ENCODE data around the gene RNF113A.
"Not testable (repeated sequence)": the region's sequence is repeated elsewhere in the genome, so short reads cannot be mapped to it uniquely, and the experiment has no call there.

RNF113A gene

GRCh38 chrX:119871599-119872395, at the start of gene RNF113A, which contains the start of gene NDUFA1:
TSS of gene RNF113A (minus strand) at chrX:119871733. CDS start at chrX:119871613, 120 bp downstream.
TSS of gene NDUFA1 (plus strand) at chrX:119871832. CDS start at chrX:119871912, 80 bp downstream.
- DNase-seq (ENCODE audit: low read depth), result peak; percentile 70

DNA sequence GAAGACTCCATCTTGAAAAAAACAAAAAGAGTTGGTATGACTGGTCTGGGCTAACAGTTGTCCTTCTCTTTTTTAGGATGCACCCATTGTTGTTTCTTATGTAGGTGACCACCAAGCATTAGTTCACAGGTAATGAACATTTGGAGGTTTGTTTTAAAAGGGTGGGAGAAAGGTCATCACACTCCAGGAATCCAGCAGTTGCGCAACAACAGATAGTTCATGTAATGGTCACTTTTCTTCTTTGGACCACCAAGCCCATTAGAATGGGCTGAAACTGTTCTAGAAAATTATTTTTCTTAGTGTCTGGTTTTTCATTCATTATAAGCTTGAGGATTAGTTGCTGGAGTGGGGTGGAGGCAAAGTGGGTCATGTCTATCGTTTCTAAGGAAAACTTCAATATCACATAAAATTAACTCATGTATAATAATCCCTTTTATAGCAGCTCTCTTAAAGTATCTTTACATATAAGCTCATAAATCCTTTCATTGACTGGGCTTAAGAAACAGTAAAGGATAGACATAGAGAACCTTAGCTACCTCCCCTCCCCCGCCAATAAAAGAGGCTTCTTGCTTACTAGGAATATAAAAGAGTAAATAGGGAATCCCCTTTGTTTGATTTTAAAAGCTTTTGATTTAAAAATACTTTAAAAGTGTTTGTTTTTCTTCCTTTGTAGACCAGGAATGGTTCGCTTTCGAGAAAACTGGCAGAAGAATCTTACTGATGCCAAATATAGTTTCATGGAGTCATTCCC, 48.5 kb upstream of the RNF113A start:
- DNase-seq (ENCODE audit: low read depth), result no peak

DNA sequence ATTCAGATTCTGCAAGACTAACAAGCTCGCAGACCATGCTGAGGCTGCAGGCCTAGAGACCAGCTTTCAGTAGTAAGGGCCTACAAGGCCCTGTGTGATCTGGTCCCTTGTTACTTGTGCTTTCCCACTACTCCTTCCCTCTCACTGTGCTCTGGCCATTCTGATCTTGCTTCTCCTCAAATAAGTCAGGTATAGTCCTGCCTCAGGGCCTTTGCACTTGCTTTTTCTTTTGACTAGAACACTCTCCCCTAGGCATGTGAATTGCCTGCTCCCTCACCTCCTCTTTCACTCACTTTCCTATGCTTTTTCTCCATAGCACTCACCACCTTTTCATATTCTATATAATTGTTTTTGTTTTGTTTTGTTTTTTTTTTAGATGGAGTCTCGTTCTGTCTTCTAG, 46.3 kb upstream of the RNF113A start:
- no peak for DNase-seq (ENCODE audit: low read depth)

- no peak for DNase-seq (ENCODE audit: low read depth)
Measured at GRCh38 chrX:119916310-119916709, 44.8 kb upstream of the RNF113A start.

GRCh38 chrX:119900976-119901375, 29.4 kb upstream of the RNF113A start:
- DNase-seq (ENCODE audit: low read depth), result no peak

GRCh38 chrX:119899125-119899524, 27.6 kb upstream of the RNF113A start:
- no peak for DNase-seq (ENCODE audit: low read depth)

DNA sequence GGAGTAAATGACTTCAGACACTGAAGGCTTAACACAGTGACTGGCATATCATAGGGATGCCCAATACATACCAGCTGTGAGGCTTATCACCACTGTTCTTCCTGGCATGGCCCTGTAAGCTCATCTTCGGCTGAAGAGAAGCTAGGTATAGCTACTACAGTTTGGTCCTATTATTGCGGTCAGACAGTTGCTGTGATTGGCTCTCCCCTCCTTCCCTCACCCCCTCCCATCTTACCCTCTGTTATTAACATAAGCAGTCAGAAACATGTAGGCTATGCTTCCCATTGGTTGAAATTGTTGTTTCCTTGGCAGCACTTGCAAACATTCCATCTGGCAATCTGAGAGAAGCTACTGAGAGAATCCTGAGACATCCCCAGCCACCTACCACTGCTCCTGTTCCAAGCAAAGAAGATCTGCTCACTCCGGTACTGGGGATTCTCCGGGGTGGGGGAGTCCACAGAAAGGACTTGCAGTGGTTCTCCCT, 24.4 kb upstream of the RNF113A start, which contains the start of gene AKAP14:
Gene AKAP14, plus strand, starts transcription at position 51 of the 484 bp plus-strand sequence. CDS start 7,331 bp downstream, outside the sequence.
- no peak for DNase-seq (ENCODE audit: low read depth)

GRCh38 chrX:119891961-119892692, 20.6 kb upstream of the RNF113A start:
- DNase-seq (ENCODE audit: low read depth), result not testable (repeated sequence)

DNA sequence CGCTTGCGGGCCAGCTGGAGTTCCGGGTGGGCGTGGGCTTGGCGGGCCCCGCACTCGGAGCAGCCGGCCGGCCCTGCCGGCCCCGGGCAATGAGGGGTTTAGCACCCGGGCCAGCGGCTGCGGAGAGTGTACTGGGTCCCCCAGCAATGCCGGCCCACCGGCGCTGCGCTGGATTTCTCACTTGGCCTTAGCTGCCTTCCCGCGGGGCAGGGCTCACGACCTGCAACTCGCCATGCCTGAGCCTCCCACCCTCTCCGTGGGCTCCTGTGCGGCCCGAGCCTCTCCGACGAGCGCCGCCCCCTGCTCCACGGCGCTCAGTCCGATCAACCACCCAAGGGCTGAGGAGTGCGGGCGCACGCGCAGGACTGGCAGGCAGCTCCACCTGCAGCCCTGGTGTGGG, 19.1 kb upstream of the RNF113A start:
- DNase-seq (ENCODE audit: low read depth), result not testable (repeated sequence)

GRCh38 chrX:119887721-119888425, 16.3 kb upstream of the RNF113A start:
- peak; percentile 28 for DNase-seq (ENCODE audit: low read depth)

- no peak for DNase-seq (ENCODE audit: low read depth)
Measured at GRCh38 chrX:119885554-119886428, 14.3 kb upstream of the RNF113A start.

- DNase-seq (ENCODE audit: low read depth), result no peak
Measured at GRCh38 chrX:119880552-119881437, 9.3 kb upstream of the RNF113A start.

DNA sequence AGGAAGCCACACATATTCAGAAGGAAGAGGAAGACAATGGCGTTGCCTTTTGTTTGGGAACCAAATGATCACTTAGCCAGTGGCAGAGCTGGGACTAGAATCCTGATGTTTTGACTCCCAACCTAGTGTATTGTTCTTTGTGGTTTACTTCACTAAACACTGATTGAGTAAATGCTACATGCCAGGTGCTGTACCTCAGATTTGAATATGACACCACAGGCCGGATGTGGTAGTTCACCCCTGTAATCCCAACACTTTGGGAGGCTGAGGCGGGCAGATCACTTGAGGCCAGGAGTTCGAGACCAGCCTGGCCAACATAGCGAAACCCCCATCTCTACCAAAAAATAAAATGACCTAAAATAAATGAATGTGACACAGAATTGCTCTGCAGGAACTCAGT, 8.5 kb upstream of the RNF113A start:
- no peak for DNase-seq (ENCODE audit: low read depth)

DNA sequence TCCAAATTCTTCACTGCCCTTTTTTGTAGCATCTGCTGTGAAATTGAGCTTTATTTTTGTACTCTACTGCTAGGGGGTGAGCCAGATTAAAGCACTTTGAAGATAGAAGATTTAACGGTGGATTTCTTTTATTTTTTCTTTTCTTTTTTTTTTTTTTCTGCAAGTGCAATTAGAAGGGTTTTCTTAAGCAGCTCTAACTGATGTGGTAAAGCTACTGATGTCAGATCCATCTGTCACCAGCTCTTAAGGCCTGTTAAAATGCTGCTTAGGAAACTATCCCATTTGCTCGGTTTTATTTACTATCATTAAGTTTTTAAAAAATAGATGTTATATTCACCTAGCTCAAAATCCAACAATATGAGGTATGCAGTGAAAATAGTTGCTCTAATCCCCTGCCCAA, 7.2 kb upstream of the RNF113A start:
- DNase-seq (ENCODE audit: low read depth), result no peak

- DNase-seq (ENCODE audit: low read depth), result no peak
Measured at GRCh38 chrX:119871245-119871598, 311 bp downstream of the RNF113A start.

DNA sequence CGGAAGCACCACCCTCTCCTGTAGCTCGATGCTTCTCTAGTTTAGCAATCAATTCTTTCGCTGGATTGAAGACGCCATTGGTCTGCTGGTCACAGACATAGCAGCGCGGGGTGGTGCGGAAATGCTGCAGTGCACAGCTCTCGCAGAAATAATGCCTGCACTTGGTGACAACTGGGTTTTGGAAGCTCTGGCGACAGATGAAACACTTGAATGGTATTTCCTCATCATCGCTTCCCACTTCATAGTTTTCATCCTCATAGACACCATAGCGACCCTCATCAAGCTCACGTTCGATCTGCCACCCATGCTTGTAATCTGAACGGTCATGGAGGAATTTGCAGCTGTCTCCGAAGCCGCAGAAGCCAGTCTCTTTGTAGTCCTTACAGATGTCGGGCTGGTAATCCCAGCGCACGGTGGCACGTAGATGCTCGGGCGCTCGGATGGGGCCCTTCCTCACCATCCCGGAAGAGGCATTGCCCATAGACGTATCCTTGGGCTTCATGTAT, 854 bp downstream of the RNF113A start:
- no peak for DNase-seq (ENCODE audit: low read depth)

DNA sequence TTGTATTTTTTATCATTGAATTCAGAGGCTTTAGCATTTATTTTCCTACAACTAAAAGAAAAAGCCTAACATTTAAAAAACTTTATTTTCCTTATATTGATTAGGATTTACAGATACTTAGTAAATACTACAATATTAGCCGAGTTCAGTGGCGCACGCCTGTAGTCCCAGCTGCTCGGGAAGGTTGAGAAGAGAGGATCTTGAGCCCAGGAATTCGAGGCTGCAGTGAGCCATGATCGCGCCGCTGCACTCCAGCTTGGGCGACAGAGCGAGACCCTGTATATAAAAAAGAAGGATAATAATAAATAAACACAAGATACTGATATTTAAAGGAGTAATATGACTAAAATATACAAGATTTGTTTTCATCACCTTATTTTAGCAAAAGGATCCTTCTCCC, 18.1 kb downstream of the RNF113A start:
- no peak for DNase-seq (ENCODE audit: low read depth)

DNA sequence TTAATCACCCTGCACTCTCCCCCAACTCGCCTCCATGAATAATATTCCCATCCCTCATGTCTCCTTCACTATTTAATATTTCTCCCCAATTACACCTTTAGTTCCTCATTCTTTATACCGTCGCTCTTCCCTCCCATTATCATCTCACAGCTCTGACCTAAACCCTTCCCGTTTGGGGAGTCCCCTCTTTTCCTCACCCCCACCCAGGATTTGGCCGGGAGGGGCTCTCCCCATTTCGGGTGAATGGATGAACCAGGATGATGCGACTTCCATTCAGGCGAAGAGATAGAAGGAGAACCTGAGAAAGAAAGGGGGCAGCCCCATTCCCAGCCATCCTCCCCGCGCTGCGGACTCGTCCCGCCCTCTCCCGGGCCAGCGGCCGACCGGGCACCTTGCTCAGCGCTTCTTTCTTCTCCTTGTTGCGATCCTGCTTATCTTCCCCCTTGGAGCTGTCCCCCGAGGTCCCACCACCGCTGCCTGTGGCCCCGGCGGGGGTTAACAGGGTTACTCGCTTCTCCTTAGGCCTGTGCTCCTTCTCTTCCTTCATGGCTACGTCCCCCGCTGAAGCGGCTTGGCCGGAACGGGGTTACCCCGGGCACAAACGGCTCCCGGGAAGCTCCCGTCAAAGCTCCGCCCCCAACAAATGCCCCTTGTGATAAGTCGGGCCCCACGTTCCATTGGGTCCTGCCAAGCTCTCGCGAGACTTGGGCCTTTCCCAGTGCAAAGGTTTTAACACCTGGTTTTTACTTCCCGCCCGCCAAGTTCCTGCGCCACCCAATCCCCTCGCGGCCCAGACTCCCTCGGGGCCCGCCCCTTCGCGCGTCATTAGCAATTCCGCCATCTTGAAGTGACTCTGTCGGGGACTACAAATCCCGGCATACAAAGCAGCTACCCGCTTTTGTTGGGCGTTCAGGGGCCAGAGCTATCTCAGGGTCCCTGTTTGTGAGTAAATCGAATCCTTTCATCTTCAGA, 18.9 kb downstream of the RNF113A start, which contains the start of gene UPF3B:
Gene UPF3B, minus strand, starts transcription at position 582 of the 972 bp plus-strand sequence. Its CDS starts 35 bp downstream, at position 547.
- DNase-seq (ENCODE audit: low read depth), result peak; percentile 86
